ENCODE results near the gene TOPBP1.

DNA sequence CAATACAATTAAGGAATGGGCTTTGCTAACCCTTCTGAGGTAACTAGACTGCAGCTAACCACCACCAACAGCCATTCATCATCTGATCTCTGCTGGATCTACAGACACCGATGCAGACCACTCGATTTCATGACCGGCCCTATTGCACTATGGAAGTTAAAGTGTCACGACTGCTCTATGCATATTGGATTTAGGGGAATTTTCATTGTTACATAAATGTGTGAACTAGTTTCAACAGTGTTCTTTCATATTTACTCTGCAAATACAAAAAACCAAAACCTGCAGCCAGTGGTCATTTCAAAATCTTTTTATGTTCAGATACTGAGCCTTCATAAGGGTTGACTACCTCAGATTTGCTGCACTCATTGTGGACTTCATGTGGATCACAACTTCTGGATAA, 73.7 kb downstream of the TOPBP1 start:
- TF ChIP-seq, protein P1, sequence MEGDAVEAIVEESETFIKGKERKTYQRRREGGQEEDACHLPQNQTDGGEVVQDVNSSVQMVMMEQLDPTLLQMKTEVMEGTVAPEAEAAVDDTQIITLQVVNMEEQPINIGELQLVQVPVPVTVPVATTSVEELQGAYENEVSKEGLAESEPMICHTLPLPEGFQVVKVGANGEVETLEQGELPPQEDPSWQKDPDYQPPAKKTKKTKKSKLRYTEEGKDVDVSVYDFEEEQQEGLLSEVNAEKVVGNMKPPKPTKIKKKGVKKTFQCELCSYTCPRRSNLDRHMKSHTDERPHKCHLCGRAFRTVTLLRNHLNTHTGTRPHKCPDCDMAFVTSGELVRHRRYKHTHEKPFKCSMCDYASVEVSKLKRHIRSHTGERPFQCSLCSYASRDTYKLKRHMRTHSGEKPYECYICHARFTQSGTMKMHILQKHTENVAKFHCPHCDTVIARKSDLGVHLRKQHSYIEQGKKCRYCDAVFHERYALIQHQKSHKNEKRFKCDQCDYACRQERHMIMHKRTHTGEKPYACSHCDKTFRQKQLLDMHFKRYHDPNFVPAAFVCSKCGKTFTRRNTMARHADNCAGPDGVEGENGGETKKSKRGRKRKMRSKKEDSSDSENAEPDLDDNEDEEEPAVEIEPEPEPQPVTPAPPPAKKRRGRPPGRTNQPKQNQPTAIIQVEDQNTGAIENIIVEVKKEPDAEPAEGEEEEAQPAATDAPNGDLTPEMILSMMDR (IDR thresholded peaks at IDR 0.05; ENCODE audit: poor library complexity) = no peak
- no peak for TF ChIP-seq EZH2 (IDR thresholded peaks at IDR 0.05; ENCODE audit: borderline replicate concordance)
